ENCODE data around the gene TGM2. TPM values are rescaled to one million over a fixed set of nuclear protein-coding genes. Genes with fewer than 3 reads are reported as not detected.
A peak's percentile ranks its signal among the peaks of the same experiment; 100 is the strongest.

The TGM2 gene
- total RNA-seq, 1 donor from 2014 or later: 529 TPM

- Histone ChIP-seq H3K36me3 (peaks cover 37 to 48% of the 10 kb centered on the region in 2 donors), H3K4me1 (peaks cover 16 to 32% of the 10 kb centered on the region in 2 donors), H3K27me3 (no peaks in the 10 kb centered on the region), H3K4me3 (no peak overlapping the region), H3K9me3 (no peaks in the 10 kb centered on the region), H3K27ac (peak overlapping the region; percentile 85 to 87)
- TF ChIP-seq, protein P1, sequence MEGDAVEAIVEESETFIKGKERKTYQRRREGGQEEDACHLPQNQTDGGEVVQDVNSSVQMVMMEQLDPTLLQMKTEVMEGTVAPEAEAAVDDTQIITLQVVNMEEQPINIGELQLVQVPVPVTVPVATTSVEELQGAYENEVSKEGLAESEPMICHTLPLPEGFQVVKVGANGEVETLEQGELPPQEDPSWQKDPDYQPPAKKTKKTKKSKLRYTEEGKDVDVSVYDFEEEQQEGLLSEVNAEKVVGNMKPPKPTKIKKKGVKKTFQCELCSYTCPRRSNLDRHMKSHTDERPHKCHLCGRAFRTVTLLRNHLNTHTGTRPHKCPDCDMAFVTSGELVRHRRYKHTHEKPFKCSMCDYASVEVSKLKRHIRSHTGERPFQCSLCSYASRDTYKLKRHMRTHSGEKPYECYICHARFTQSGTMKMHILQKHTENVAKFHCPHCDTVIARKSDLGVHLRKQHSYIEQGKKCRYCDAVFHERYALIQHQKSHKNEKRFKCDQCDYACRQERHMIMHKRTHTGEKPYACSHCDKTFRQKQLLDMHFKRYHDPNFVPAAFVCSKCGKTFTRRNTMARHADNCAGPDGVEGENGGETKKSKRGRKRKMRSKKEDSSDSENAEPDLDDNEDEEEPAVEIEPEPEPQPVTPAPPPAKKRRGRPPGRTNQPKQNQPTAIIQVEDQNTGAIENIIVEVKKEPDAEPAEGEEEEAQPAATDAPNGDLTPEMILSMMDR (IDR thresholded peaks at IDR 0.05): no peak
- DNase-seq (ENCODE audit: low spot score in 2 of 2): peak in 1 of 2 donors; percentile 5
- intact Hi-C loops (cut with DNase I): no loop called here
These were observed 35.0 kb downstream of the TGM2 start for GRCh38 chr20:38129893-38130609.

GRCh38 chr20:38129248-38129865 lies 35.7 kb downstream of the TGM2 start:
- no peaks in the 10 kb centered on the region for H3K27me3 ChIP-seq
- peaks cover 18 to 30% of the 10 kb centered on the region in 2 donors for H3K4me1 ChIP-seq
- no peaks in the 10 kb centered on the region for H3K9me3 ChIP-seq
- TF ChIP-seq, protein P1 (IDR thresholded peaks at IDR 0.05): no peak
- intact Hi-C loops (cut with DNase I): no loop called here
- H3K36me3 ChIP-seq: peaks cover 37 to 48% of the 10 kb centered on the region in 2 donors
- H3K4me3 ChIP-seq: no peak overlapping the region
- H3K27ac ChIP-seq: peak overlapping the region; percentile 85 to 87
- DNase-seq (ENCODE audit: low spot score in 2 of 2): peak in 1 of 2 donors; percentile 28

GRCh38 chr20:38128691-38129090 lies 36.4 kb downstream of the TGM2 start:
- TF ChIP-seq, protein P1 (IDR thresholded peaks at IDR 0.05): no peak
- Histone ChIP-seq H3K36me3 (peaks cover 37 to 44% of the 10 kb centered on the region in 2 donors), H3K4me1 (peaks cover 15 to 24% of the 10 kb centered on the region in 2 donors), H3K4me3 (no peak overlapping the region), H3K9me3 (no peaks in the 10 kb centered on the region), H3K27ac (peak overlapping the region; percentile 85 to 87), H3K27me3 (no peaks in the 10 kb centered on the region)
- intact Hi-C loops (cut with DNase I): no loop called here
- peak; percentile 7 to 34 for DNase-seq (ENCODE audit: low spot score in 2 of 2)

- DNase-seq (ENCODE audit: low spot score in 2 of 2): peak in 1 of 2 donors; percentile 60
- TF ChIP-seq, protein P1 (IDR thresholded peaks at IDR 0.05): no peak
- Histone ChIP-seq H3K4me3 (no peak overlapping the region), H3K27me3 (no peaks in the 10 kb centered on the region), H3K27ac (peak overlapping the region; percentile 85 to 87), H3K9me3 (no peaks in the 10 kb centered on the region), H3K4me1 (peaks cover 15 to 28% of the 10 kb centered on the region in 2 donors), H3K36me3 (peaks cover 35 to 38% of the 10 kb centered on the region in 2 donors)
- intact Hi-C loops (cut with DNase I): loop anchor here (2.0 kb wide), 1 partner anchor 17 kb away; no protein-coding TSS in a partner anchor
These were observed 37.0 kb downstream of the TGM2 start for GRCh38 chr20:38127920-38128528.

DNA sequence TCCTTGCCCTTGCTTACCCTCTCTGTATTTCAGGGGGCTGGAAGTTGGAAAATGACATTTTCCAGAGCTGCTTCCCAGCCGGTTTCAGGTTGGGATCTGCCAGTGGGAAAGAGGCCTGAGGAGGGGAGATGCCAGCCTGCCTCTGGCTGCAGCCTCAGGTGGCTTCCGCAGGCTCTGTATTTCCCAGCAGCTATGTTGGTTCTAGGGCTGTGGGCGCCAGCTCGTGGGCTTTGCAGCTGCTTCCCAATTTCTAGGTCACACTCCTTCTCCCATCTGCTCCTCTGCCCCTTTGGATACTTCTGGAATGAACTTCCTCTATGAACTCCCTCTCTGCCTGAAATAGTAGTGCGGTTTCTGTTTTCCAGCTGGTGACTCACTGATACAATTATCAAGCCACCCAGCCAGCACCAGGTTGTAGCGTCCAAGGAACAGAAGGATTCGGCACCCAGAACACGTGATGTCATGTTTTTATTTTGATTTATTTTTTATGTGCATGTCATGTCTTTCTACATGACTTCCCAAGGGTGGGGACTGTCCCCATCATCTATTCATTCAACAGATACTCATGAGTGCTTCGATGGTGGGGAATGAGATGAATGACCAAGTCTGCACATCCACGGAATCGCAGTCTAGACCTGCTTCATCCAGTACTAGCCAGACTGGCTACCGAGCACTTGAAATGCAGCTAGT lies 38.0 kb downstream of the TGM2 start:
- Histone ChIP-seq H3K9me3 (no peaks in the 10 kb centered on the region), H3K27me3 (no peaks in the 10 kb centered on the region), H3K4me1 (peaks cover 15 to 30% of the 10 kb centered on the region in 2 donors), H3K27ac (peak overlapping the region; percentile 85 to 87), H3K36me3 (peaks cover 26 to 28% of the 10 kb centered on the region in 2 donors), H3K4me3 (no peak overlapping the region)
- TF ChIP-seq, protein P1 (IDR thresholded peaks at IDR 0.05): no peak
- intact Hi-C loops (cut with DNase I): loop anchor here (2.0 kb wide), 1 partner anchor 18 kb away; no protein-coding TSS in a partner anchor
- peak in 1 of 2 donors; percentile 81 for DNase-seq (ENCODE audit: low spot score in 2 of 2)

Measured in ascending aorta (tissue), 2 donors.